Right lobe of liver (tissue), 4 donors: ENCODE results near the gene BAHD1.

Experiments
- CTCF ChIP-seq, 4 donors: fragments of 200-600 bp in 3 of 4; fragments of 450-650 bp in 1 of 4; IDR thresholded peaks; one replicate each; pipeline versions ENCODE4 v1.5.1 to v1.8.0; 2016 to 2022; ENCODE audit warnings: antibody characterized with exemption in 4 of 4, mild to moderate bottlenecking in 2 of 4
- POLR2A ChIP-seq: fragments of 450-650 bp; IDR thresholded peaks from one replicate; pipeline ENCODE4 v1.6.1; 2017; ENCODE audit warnings: antibody characterized with exemption, mild to moderate bottlenecking
- donor health status: DM: no; HTN: no; CAD: no.
- donor health status: DM: no; HTN: no; CAD: no.
- donor health status: DM: no; HTN: yes; CAD: no.

DNA sequence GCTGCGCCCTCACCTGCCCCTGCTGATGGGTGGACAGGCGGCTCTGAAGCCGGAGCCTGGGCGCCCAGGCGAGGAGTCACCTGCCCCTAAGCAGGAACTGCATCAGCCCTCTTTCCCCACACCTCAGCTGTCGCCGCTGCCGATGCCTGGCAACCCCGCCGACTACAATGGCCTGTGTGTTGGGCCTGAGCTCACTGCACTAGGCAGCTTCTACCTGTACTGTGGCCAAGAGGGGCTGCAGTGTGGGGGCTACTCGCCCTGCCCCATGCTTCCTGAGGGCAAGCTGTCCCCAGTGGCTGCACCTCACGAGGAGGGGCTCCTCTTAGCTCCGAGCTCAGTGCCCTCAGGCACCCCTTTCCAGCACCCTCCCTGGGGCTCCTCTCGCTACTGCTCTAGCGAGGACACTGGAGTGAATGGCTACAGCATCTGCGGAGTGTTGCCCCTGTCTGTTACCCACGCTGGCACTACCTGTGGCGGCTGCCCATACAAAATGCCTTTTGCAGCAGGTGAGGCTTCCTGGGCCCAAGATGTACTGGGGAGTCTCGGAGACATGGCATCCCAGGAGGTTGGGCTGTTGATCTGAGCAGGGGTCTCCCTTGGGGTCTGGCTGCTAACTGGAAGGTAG, 18.8 kb downstream of the BAHD1 start:
- TF ChIP-seq CTCF (IDR thresholded peaks at IDR 0.05) (no peak), POLR2A (no peak)
